Hepatocyte (in vitro differentiated cells): ENCODE data around the gene LEF1.

ENCODE experiments used
- EZH2 ChIP-seq: fragments of 200-600 bp; sonication (generic); IDR thresholded peaks from 2 replicates; pipeline ENCODE4 v1.6.1; 2016; ENCODE audit warnings: antibody characterized with exemption, mild to moderate bottlenecking, borderline replicate concordance
- EZH2phosphoT487 ChIP-seq: fragments of 200-600 bp; sonication (generic); IDR thresholded peaks from one replicate; pipeline ENCODE4 v1.6.1; 2018; ENCODE audit warnings: antibody characterized with exemption, mild to moderate bottlenecking, low read depth, moderate library complexity; ENCODE audit not compliant: unreplicated experiment, severe bottlenecking
- TF ChIP-seq, protein P1 (sequence below): fragments of 200-600 bp; sonication (generic); IDR thresholded peaks from 2 replicates; pipeline ENCODE4 v1.5.1; 2016; ENCODE audit warnings: antibody characterized with exemption, mild to moderate bottlenecking; ENCODE audit not compliant: poor library complexity

DNA sequence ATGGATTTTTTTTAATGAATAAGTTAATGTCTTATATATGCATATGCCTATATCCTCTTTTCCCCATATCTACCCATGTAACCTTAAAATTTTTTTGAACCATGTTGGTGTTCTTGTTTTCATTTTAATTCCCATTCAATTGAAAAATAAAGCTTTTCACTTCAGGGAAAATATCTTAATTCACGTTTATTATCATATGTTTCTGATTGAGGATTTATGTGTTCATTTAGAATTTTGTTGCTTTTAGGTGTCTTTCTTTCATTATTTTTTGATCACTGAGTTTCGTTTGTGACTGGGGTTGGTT lies 149.9 kb downstream of the LEF1 start:
- TF ChIP-seq, protein P1, sequence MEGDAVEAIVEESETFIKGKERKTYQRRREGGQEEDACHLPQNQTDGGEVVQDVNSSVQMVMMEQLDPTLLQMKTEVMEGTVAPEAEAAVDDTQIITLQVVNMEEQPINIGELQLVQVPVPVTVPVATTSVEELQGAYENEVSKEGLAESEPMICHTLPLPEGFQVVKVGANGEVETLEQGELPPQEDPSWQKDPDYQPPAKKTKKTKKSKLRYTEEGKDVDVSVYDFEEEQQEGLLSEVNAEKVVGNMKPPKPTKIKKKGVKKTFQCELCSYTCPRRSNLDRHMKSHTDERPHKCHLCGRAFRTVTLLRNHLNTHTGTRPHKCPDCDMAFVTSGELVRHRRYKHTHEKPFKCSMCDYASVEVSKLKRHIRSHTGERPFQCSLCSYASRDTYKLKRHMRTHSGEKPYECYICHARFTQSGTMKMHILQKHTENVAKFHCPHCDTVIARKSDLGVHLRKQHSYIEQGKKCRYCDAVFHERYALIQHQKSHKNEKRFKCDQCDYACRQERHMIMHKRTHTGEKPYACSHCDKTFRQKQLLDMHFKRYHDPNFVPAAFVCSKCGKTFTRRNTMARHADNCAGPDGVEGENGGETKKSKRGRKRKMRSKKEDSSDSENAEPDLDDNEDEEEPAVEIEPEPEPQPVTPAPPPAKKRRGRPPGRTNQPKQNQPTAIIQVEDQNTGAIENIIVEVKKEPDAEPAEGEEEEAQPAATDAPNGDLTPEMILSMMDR: no peak
- no peak for TF ChIP-seq EZH2
- TF ChIP-seq EZH2phosphoT487: no peak
